NCI-H1048 (cell line): ENCODE data around the gene RAB15.

ENCODE experiments used
- DNase-seq: peaks from one replicate; lab custom pipeline; 2025; lab: John Stamatoyannopoulos, UW

The RAB15 gene

GRCh38 chr14:64990296-64990695, 18.2 kb upstream of the RAB15 start:
- DNase-seq = no peak

- no peak for DNase-seq
Observed at GRCh38 chr14:64987438-64987767, 15.3 kb upstream of the RAB15 start.

- peak; percentile 82 for DNase-seq
Observed at GRCh38 chr14:64986648-64987437, 14.7 kb upstream of the RAB15 start, which contains the start of gene FNTB. Gene FNTB, plus strand, starts transcription at chr14:64986895. Its CDS starts 59 bp downstream, at chr14:64986954.

DNA sequence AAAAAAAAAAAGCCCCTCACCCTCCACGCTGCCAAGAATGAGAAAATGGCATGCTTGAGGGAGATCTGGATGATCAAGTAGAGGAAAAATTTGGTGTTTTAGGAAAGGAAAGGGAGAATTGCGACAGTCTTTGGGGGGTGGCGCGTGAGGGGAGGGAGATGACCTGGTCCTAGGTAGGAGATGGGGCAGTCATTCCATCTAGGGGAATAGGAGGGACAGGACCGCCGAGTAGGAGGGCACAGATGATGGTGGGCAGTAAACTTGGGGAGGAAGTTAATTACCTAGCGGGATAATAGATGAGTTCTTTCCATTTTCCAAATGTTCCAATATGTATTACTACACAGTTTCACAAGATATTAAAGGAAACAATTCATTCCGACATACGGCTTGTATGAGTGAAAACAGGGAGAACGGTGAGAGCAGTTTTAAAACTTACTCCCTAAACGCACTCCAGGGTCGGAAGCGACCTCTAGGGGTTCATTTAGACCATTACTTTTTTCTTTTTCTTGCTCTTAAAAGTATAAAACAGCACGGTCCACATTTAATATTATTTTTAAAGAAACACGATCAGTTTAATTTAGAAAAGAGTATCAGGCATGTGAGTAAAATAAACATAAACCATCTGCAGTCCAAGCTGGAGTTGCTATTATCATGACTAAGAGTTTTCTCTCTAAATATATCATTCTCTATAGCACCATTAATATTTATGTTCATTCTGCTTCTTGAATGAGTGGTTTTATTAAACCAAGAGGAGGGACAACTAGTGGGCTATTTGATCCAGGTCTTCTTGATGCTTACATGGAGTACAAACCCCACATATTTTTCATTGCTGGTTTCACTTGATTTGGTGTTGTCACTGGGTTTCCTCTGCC, 11.5 kb upstream of the RAB15 start:
- no peak for DNase-seq

- no peak for DNase-seq
Observed at GRCh38 chr14:64979336-64980074, 7.4 kb upstream of the RAB15 start.

DNA sequence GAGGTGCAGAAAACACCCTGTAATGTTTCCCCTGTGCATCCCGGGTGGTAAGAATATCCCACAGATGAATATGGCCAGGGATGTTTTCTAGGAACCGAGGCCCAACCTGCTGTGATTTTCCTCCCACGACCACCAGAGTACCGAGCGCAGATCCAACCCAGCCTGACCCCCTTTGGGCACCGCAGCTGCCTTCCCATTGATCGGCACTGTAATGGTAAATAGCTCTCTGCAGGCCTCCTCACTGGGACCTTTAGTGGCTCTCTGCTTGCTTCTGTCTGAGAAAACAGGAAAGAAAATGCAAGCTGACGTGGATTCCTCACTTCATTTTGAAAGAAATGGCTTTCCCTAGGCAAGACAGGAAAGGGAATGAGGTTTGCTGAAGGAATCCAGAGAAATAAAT, 2.4 kb upstream of the RAB15 start:
- no peak for DNase-seq

DNA sequence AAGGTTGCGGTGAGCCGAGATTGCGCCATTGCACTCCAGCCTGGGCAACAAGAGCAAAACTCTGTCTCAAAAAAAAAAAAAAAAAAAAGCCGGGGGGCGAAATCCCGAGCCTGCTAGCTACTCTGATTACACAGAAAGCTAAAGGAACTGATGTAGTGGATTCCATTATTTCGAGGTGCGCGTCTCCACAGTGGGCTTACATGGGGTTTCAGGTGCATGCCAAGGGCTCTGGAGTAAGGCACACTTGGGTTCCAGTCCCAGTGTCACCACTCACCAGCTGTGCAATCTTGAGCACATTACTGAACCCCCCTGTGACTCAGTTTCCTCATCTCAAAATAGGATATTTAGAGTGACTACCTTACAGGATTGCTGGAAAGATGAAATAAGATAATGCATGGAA, 1.7 kb upstream of the RAB15 start:
- DNase-seq = no peak

GRCh38 chr14:64973026-64973442, 898 bp upstream of the RAB15 start:
- DNase-seq = no peak

DNA sequence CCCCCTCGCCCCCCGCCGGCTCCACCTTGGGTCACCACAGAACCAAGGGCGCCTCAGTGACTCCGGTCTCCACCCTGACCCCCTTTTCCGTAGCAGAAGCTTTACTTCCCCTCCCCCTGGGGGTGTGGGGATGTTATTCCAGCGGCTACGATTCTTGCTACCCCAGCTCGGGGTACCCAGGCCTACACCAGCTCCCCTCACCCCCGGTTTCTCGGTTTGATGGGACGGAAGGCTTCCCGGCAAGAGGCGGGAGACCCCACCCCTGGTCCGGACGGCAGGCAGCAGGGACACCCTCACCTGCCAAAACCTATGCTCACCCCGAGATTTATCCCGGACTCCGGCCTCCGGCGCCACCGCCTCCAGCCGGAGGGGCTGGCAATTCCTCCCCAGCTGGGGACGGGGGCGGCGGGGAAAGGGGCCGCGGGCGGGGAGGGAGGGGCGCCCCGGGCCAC, 619 bp downstream of the RAB15 start:
- no peak for DNase-seq

DNA sequence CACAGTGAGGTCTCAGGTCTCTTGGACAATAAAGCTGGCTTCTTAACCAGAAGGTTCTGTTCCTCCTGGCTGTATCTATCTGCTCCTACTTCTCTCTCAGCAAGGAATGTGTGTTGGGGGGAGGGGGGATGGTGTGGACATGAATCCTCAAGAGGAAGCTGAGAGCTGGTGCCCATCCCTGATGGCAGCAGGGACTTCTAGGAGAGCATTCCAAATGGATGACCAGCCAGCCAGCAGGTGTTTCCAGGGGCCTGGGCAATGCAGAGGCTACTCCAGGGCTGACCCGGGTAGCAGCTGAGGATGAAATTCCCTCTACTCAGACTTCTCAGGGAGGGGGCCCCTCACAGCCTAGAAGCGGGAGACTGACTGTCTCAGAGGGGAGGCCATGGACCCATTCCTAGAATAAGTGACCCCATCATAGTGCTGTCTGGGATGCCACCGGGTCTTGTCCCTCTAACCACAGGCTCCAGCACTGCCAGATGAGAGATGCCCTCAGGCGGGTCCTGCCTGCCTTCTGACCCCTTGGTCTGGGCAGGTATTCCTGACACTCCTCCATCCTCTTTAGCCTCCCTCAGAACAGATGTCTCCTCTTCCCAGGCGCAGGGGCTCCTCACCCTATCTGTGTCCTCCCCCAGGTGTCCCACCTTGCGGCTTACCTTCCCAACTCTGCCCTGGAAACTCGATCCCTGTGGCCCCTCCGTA, 1.2 kb downstream of the RAB15 start:
- no peak for DNase-seq

- DNase-seq = no peak
Observed at GRCh38 chr14:64970041-64970440, 2.1 kb downstream of the RAB15 start.

GRCh38 chr14:64968651-64969050, 3.5 kb downstream of the RAB15 start:
- DNase-seq = no peak

GRCh38 chr14:64968167-64968566, 4.0 kb downstream of the RAB15 start:
- DNase-seq = no peak

DNA sequence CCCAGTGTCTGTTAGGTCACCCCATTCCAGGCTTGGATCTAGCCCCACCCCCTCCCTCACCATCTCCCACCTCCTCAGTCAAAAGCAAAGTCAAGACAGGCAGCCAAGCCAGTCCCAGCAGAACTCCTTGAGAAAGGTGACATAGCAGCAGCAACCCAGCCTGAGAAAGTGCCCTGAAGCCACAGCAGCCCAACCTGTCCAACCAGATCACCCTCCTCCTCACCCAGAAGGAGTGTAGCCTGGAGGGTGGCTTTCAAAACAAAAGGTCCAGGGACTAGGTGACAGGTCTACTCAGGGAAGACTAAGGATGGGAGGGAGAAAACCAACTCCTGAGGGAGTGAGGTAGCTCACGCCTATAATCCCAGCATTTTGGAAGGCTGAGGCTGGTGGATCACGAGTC, 5.2 kb downstream of the RAB15 start:
- DNase-seq = no peak

DNA sequence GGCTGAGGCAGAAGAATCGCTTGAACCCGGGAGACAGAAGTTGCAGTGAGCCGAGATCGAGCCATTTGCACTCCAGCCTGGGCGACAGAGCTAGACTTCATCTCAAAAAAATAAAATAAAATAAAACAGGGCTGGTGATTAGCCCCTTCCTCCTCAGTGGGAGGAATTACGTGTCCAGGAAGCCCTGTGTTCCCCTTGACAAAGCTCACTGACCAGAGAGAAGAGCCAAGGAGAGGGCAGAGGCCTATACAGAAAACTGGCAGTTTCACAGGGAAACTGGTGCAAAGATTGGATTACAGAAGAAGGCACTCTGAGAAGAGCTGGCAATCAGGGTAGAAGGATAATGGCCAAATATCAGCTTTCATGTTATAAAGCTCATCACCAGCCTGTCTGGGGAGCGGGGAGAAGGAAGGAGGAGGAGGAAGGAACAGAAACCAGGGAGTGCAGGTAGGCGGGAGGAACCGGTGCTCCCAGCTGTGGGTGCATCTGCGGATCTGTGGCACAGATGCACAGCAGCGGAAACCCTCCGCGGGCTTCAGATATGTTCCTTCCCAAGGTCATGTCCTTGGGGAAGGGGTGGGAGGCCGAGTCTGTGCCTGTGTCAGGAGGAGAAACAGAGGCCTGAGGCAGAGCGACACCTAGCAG, 6.7 kb downstream of the RAB15 start:
- no peak for DNase-seq

GRCh38 chr14:64963611-64964010, 8.5 kb downstream of the RAB15 start:
- DNase-seq = no peak

DNA sequence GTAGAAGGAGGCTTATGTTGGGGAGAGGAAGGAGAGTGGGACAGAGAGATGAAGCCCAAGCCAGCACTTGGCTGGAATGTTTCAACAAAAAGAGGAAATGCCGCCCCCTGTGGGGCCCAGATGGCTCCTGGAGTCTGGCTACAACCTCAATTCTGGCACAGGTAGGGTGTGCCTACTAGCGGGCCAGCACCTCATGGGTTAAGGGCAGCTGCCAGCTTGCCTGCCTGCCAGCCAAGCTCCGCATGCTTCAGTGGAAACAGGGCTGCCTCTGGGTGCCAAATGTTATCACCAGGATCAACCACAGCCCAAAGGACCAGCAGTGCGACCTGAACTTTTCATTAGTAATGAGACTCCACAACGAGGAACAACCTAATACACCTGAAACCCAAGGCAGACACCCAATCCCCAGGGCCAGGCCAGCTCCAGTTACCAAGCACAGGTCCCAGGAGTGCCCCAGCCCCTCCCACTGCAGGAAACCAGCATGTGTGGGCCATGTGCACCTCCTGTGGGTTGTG, 11.3 kb downstream of the RAB15 start:
- no peak for DNase-seq

GRCh38 chr14:64958743-64959142, 13.4 kb downstream of the RAB15 start:
- no peak for DNase-seq

- no peak for DNase-seq
Observed at GRCh38 chr14:64958201-64958600, 13.9 kb downstream of the RAB15 start.

DNA sequence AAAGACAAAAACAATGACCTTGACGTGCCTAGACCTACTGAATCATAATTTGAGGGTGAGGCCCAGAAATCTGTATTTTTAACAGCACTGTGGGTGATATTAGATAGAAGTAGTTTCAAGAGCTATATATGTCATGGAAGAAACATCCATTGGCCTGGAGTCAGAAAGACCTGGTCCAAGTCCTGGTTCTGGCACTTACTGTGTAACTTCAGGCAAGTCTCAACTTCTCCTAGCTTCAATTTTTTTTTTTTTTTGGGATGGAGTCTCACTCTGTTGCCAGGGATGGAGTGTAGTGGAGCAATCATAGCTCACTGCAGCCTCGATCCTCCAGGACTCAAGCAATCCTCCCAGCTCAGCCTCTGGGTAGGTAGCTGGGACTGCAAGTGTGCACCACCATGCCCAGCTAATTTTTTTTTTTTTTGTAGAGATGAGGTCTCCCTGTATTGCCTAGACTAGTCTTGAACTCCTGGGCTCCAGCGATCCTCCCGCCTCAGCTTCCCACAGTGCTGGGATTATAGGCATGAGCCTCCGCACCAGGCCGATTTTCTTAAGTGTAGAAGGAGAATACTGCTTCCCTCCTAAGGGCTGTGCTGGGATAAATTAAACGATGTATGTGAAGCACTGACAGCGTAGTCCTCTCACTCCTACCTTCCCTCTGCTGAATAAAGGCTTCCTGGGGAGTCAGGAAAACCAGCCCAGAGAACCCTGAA, 15.3 kb downstream of the RAB15 start:
- DNase-seq = no peak
